Erythroblast (primary cell): ENCODE data around the gene HSPA1L.
"Not testable (repeated sequence)": the region's sequence is repeated elsewhere in the genome, so short reads cannot be mapped to it uniquely, and the experiment has no call there.

ENCODE experiments used
- GATA1 ChIP-seq: IDR thresholded peaks from 2 replicates; pipeline ENCODE4 v1.6.1; 2011; ENCODE audit warnings: low read depth, mild to moderate bottlenecking, control low read depth, low read length, moderate library complexity
- POLR2A ChIP-seq: IDR thresholded peaks from 2 replicates; pipeline ENCODE4 v1.6.1; 2011; ENCODE audit warnings: mild to moderate bottlenecking, low read length

DNA sequence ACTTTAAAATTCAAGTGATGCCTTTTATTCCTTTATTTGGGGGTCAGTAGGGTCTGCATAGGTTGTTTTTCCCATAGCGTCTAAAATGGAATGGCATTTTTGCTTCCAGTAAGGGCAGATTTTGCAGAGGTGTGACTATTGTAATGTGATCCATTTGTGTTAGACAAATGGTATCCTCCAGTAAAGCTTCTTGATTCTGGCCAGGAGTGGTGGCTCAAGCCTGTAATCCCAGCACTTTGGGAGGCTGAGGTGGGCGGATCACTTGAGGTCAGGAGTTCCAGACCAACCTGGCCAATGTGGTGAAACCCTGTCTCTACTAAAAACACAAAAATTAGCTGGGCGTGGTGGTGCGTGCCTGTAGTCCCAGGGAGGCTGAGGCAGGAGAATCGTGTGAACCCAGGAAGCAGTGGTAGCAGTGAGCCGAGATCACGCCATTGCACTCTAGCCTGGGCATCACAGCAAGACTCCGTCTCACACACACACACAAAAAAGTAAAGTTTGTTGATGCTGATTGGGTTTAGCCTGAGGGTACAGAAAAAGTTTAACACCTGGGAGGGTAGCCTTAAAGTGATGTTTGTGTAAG lies 2.9 kb upstream of the HSPA1L start:
- TF ChIP-seq POLR2A, GATA1: not testable (repeated sequence)
